Measurements from ENCODE around the gene DNTTIP2. TPM values are rescaled to one million over a fixed set of nuclear protein-coding genes. Genes with fewer than 3 reads are reported as not detected.
A peak's percentile ranks its signal among the peaks of the same experiment; 100 is the strongest.

DNTTIP2 gene
- total and polyA plus RNA-seq, 9 of the 15 experiments (the other 6 are each of a cell fraction or from before 2014, with no cell fraction given): 50.4 to 138 (median 97.0) TPM

DNA sequence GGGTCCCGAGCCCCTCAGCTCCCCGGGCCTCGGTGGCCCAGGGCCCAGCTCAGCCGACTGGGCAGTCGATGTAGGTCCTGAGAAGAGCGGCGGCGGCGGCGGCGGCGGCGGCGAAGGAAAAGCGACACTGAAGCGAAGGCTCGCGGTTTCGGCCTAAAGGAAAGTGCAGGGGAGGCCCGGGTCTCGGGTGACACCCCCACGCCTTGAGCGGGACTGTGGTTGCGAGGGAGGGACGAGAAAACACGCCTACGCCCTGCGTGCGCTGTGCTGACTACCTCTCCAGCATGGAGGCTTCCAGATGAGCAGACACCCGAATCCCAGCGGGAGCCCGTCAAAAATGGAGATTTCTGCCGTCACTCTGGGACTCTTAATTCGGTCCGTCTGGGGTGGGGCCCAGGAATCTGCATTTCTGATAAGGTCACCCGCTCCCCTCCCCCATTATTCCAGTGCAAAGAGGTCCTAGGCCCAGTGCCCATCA lies 31.2 kb downstream of the DNTTIP2 start (continued):
- TF ChIP-seq, protein P1, sequence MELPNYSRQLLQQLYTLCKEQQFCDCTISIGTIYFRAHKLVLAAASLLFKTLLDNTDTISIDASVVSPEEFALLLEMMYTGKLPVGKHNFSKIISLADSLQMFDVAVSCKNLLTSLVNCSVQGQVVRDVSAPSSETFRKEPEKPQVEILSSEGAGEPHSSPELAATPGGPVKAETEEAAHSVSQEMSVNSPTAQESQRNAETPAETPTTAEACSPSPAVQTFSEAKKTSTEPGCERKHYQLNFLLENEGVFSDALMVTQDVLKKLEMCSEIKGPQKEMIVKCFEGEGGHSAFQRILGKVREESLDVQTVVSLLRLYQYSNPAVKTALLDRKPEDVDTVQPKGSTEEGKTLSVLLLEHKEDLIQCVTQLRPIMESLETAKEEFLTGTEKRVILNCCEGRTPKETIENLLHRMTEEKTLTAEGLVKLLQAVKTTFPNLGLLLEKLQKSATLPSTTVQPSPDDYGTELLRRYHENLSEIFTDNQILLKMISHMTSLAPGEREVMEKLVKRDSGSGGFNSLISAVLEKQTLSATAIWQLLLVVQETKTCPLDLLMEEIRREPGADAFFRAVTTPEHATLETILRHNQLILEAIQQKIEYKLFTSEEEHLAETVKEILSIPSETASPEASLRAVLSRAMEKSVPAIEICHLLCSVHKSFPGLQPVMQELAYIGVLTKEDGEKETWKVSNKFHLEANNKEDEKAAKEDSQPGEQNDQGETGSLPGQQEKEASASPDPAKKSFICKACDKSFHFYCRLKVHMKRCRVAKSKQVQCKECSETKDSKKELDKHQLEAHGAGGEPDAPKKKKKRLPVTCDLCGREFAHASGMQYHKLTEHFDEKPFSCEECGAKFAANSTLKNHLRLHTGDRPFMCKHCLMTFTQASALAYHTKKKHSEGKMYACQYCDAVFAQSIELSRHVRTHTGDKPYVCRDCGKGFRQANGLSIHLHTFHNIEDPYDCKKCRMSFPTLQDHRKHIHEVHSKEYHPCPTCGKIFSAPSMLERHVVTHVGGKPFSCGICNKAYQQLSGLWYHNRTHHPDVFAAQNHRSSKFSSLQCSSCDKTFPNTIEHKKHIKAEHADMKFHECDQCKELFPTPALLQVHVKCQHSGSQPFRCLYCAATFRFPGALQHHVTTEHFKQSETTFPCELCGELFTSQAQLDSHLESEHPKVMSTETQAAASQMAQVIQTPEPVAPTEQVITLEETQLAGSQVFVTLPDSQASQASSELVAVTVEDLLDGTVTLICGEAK (IDR thresholded peaks at IDR 0.05): no peak
- TF ChIP-seq, protein P1 (CRISPR knock-in tag; IDR thresholded peaks at IDR 0.05): no peak
- TF ChIP-seq CREB1 (IDR thresholded peaks at IDR 0.05): peak; percentile 56; the same call in 1 of the 2 replicates
- TF ChIP-seq CREB1 (CRISPR knock-in tag; IDR thresholded peaks at IDR 0.05): no peak
- no peak for TF ChIP-seq ESRRB (CRISPR knock-in tag; IDR thresholded peaks at IDR 0.05; ENCODE audit: borderline replicate concordance)
- peak; percentile 60; the same call in 1 of the 2 replicates for TF ChIP-seq ZBTB1 (CRISPR knock-in tag; IDR thresholded peaks at IDR 0.05; ENCODE audit: borderline replicate concordance, low read depth)
- TF ChIP-seq, protein P2, sequence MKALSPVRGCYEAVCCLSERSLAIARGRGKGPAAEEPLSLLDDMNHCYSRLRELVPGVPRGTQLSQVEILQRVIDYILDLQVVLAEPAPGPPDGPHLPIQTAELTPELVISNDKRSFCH (CRISPR knock-in tag; IDR thresholded peaks at IDR 0.05): no peak
- TF ChIP-seq, protein P2 (tag; IDR thresholded peaks at IDR 0.05): peak; percentile 86
- TF ChIP-seq HDAC2 (IDR thresholded peaks at IDR 0.05): peak; percentile 11; the same call in 1 of the 2 replicates
- TF ChIP-seq NR2C2 (CRISPR knock-in tag; IDR thresholded peaks at IDR 0.05): no peak
- TF ChIP-seq NR2C2 (tag; IDR thresholded peaks at IDR 0.05): peak; percentile 52
- TF ChIP-seq, protein P3, sequence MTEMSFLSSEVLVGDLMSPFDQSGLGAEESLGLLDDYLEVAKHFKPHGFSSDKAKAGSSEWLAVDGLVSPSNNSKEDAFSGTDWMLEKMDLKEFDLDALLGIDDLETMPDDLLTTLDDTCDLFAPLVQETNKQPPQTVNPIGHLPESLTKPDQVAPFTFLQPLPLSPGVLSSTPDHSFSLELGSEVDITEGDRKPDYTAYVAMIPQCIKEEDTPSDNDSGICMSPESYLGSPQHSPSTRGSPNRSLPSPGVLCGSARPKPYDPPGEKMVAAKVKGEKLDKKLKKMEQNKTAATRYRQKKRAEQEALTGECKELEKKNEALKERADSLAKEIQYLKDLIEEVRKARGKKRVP (CRISPR knock-in tag; IDR thresholded peaks at IDR 0.05): no peak
- no peak for TF ChIP-seq PURB (CRISPR knock-in tag; IDR thresholded peaks at IDR 0.05; ENCODE audit: low read depth)
- TF ChIP-seq MYC (IDR thresholded peaks at IDR 0.05; ENCODE audit: low read depth, low read length): peak; percentile 8; the same call in 1 of the 2 replicates
- no peak for TF ChIP-seq MYC (CRISPR knock-in tag; IDR thresholded peaks at IDR 0.05; ENCODE audit: borderline replicate concordance, low read depth)
- peak; percentile 67 for TF ChIP-seq ADNP (tag; IDR thresholded peaks at IDR 0.05)
- peak; percentile 36 for TF ChIP-seq CREM (IDR thresholded peaks at IDR 0.05; ENCODE audit: low read depth)
- TF ChIP-seq RUNX1 (IDR thresholded peaks at IDR 0.05; ENCODE audit: low read depth): no peak

All from K562 (cell line).